ENCODE measurements around the gene RBMY1E.
"Not testable (repeated sequence)": the region's sequence is repeated elsewhere in the genome, so short reads cannot be mapped to it uniquely, and the experiment has no call there.

RBMY1E gene

DNA sequence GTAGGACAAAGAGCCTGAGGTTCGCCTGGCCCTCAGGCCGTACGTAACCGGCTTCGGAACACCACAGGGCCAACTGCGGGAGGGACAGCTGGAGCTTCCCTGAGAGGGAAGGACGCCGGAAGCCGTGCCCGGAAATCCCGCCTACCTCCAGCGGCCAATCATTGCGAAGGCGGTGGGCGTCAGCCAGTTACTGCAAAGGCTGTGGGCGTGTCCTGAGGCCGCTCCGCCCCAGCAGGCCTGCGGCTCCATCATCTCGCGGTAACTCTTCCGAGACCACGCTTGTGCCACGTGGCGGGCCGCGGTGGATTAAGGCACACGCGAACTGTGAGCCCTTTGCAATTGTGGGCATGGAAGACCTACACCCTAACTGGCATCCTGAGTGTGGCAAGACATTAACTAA is at the start of gene RBMY1E:
Gene RBMY1E (minus strand): TSS at position 101 of the 400 bp plus-strand sequence. CDS start 1,978 bp downstream, outside the sequence.
- DNase-seq (ENCODE audit: insufficient read length, low spot score); FAIRE-seq: not testable (repeated sequence)

- not testable (repeated sequence) for FAIRE-seq; DNase-seq (ENCODE audit: insufficient read length, low spot score)
These were observed 23.4 kb downstream of the RBMY1E start, which contains the start of gene RBMY1D for GRCh38 chrY:21894426-21894825. Gene RBMY1D (minus strand): TSS chrY:21894526. CDS start chrY:21892513, 2,013 bp downstream.

- DNase-seq (ENCODE audit: insufficient read length, low spot score); FAIRE-seq: not testable (repeated sequence)
These were observed 48.3 kb downstream of the RBMY1E start for GRCh38 chrY:21869407-21870076.

Data from H54 (cell line).